Activated naive CD4-positive, alpha-beta T cell treated with anti-CD3 and anti-CD28 coated beads, Interleukin-2, amount 10 ng/mL, durations not matched to agents 7 days and 5 days (primary cell): ENCODE measurements around the gene ROM1.
"Not testable (repeated sequence)": the region's sequence is repeated elsewhere in the genome, so short reads cannot be mapped to it uniquely, and the experiment has no call there.

ENCODE experiments used
- CTCF ChIA-PET: fragments of 350-600 bp; sonication (Branson Sonifier 250); formaldehyde crosslinking; loops from one replicate; lab custom pipeline; 2021; ENCODE audit warnings: antibody characterized with exemption; lab: Charles Lee
- DNase-seq: peaks from one replicate; pipeline ENCODE4 v3.0.0-alpha.2; 2020
- H3K27ac Mint-ChIP-seq: one replicate; pipeline ENCODE4 v1.8.0; 2021; ENCODE audit warnings: mild to moderate bottlenecking, moderate library complexity, mixed read lengths
- H3K27me3 Mint-ChIP-seq: one replicate; pipeline ENCODE4 v1.8.0; 2021; ENCODE audit warnings: mild to moderate bottlenecking, mixed read lengths
- H3K36me3 Mint-ChIP-seq: one replicate; pipeline ENCODE4 v1.8.0; 2021; ENCODE audit warnings: mixed read lengths
- H3K4me1 Mint-ChIP-seq: one replicate; pipeline ENCODE4 v1.8.0; 2021; ENCODE audit warnings: mixed read lengths
- H3K4me3 Mint-ChIP-seq: one replicate; pipeline ENCODE4 v1.8.0; 2021; ENCODE audit warnings: mild to moderate bottlenecking, moderate library complexity, mixed read lengths
- H3K9me3 Mint-ChIP-seq: one replicate; pipeline ENCODE4 v1.8.0; 2021; ENCODE audit warnings: mixed read lengths

The ROM1 gene

DNA sequence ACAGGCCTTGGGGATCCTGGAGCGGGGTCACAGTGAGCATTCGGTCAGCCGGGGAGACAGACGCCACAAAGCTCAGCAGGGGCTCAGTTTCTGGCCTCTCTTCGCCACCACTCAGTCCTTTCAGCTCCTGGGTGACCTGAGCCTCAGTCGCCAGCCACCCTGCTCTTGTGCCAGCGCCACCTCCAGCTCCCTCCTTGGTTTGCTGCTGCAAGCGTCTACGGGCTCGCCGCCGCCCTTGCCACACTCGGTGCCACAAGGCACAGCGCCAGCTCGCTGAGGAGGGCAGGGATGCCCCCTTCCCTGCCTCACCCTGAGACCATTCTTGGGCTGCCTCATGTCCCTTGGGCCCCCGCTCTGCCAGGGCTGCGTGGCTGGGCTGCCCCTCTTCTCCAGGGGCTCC lies 37.9 kb upstream of the ROM1 start:
- H3K4me3 Mint-ChIP-seq = peak overlapping the region; percentile 86
- CTCF ChIA-PET = interaction anchor here (1.2 to 1.9 kb wide), 3 partner anchors 17 to 106 kb away, joined by 3 to 9 read pairs (median 4); partner anchors contain the start of gene TUT1
- no peaks in the 10 kb centered on the region for H3K9me3 Mint-ChIP-seq
- no peak for DNase-seq
- peaks cover 51% of the 10 kb centered on the region for H3K36me3 Mint-ChIP-seq
- no peak overlapping the region for H3K27ac Mint-ChIP-seq
- H3K27me3 Mint-ChIP-seq = no peaks in the 10 kb centered on the region
- peaks cover 49% of the 10 kb centered on the region for H3K4me1 Mint-ChIP-seq

DNA sequence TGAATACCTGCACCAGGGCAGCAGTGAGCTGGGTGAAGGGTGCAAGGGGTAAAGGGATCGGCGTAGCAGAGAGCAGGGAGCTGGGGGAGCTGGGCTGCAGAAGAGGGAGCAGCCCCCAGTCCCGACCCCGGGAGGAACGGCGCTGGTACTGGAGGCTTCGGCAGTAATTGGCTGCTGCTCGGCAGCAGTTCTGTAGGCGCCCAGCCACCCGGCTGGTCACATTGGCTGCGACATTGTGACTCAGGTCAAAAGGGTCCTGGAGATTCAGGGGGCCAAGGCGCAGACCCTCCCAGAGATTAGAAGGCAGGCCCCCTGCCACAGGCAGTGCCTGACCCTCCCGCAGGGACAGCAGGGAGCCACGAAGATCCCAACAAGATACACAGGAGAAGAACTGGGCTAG lies 37.2 kb upstream of the ROM1 start:
- no peak for DNase-seq
- no peaks in the 10 kb centered on the region for H3K9me3 Mint-ChIP-seq
- H3K27me3 Mint-ChIP-seq = no peaks in the 10 kb centered on the region
- peaks cover 49% of the 10 kb centered on the region for H3K36me3 Mint-ChIP-seq
- no peak overlapping the region for H3K27ac Mint-ChIP-seq
- H3K4me1 Mint-ChIP-seq = peaks cover 46% of the 10 kb centered on the region
- CTCF ChIA-PET = interaction anchor here (1.2 kb wide), 1 partner anchor 33 kb away, joined by 3 read pairs; no protein-coding TSS in a partner anchor
- peak overlapping the region; percentile 86 for H3K4me3 Mint-ChIP-seq

DNA sequence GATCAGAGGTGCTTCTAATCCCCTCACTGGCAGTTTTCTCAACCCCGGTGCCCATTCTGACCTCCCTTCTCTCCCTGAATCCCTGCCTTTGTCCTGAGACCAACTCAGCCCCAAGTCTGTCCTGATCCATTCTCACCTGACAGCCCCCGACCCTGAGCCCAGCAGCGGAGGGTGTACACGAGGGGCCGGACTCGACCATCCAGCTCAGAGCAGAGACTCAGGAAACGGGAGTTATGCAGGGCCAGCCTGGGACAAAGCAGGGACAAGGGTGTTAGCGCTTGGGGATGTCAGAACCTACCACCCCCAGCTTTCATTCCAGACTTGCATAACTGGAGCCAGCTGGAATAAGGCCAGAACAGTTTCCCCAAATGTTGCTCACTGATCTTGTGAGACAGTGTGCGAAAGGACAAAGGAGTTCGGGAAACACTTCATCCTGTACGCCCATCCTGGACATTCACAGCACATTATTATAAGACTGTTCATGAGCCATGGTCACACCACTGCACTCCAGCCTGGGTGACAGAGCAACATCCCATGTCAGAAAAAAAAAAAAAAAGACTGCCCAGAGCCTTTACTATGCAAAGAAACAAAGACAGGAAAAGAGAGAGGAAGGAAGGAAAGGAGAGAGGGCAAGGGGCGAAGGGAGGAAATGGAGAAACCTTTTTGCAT lies 35.9 kb upstream of the ROM1 start:
- Mint-ChIP-seq H3K9me3 (no peaks in the 10 kb centered on the region), H3K4me3 (no peak overlapping the region), H3K27ac (peak overlapping the region; percentile 59), H3K27me3 (no peaks in the 10 kb centered on the region), H3K4me1 (peaks cover 32% of the 10 kb centered on the region), H3K36me3 (peaks cover 42% of the 10 kb centered on the region)
- CTCF ChIA-PET = interaction anchor here (1.0 kb wide), 1 partner anchor 16 kb away, joined by 3 read pairs; no protein-coding TSS in a partner anchor
- no peak for DNase-seq

DNA sequence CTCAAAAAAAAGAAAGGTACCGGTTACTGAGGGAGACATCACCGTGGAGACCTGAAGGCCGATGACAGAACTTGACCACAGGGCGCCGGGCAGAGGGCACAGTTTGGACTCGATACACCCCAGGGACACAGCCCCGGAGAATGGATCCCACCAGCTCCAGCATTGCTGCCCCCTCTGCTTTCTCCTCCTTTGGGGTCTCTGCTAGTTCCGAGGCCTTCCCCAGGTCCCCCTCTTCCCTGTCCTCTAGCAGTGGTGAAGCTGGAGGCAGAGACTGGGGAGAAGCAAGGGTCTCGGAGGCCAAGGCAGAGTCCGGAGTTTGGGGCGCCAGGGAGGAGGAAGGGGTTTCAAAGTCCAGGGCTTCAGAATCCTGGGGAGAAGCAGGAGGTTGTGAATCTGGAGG lies 34.5 kb upstream of the ROM1 start:
- H3K36me3 Mint-ChIP-seq = peaks cover 31% of the 10 kb centered on the region
- no peak overlapping the region for H3K4me3 Mint-ChIP-seq
- no peaks in the 10 kb centered on the region for H3K27me3 Mint-ChIP-seq
- CTCF ChIA-PET = interaction anchor here (1.0 to 1.1 kb wide), 2 partner anchors 14 to 18 kb away, joined by 3 read pairs; no protein-coding TSS in a partner anchor
- H3K9me3 Mint-ChIP-seq = no peaks in the 10 kb centered on the region
- H3K4me1 Mint-ChIP-seq = peaks cover 21% of the 10 kb centered on the region
- no peak overlapping the region for H3K27ac Mint-ChIP-seq
- DNase-seq = no peak

DNA sequence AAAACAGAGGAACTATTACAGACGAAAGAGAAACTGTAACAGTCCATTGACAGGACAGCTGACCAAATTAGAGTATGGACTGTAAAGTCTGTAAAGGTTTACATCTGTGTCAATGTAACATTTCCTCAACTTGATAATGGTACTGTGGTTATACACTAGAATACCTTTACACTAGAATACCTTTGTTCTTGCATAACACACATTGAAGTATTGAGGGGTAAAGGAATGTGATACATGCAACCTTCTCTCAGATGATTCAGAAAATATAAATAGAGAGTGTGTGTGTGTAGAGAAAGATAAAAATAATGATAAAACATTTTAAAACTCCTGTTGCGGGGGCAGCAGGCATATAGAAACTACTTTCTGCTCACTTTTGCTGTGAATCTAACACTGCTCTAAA lies 33.8 kb upstream of the ROM1 start:
- no peaks in the 10 kb centered on the region for H3K27me3 Mint-ChIP-seq
- no peaks in the 10 kb centered on the region for H3K9me3 Mint-ChIP-seq
- no peak for DNase-seq
- H3K4me3 Mint-ChIP-seq = no peak overlapping the region
- H3K36me3 Mint-ChIP-seq = peaks cover 32% of the 10 kb centered on the region
- CTCF ChIA-PET = interaction anchor here (1.0 to 1.1 kb wide), 2 partner anchors 13 to 18 kb away, joined by 3 read pairs; no protein-coding TSS in a partner anchor
- peaks cover 21% of the 10 kb centered on the region for H3K4me1 Mint-ChIP-seq
- H3K27ac Mint-ChIP-seq = no peak overlapping the region

DNA sequence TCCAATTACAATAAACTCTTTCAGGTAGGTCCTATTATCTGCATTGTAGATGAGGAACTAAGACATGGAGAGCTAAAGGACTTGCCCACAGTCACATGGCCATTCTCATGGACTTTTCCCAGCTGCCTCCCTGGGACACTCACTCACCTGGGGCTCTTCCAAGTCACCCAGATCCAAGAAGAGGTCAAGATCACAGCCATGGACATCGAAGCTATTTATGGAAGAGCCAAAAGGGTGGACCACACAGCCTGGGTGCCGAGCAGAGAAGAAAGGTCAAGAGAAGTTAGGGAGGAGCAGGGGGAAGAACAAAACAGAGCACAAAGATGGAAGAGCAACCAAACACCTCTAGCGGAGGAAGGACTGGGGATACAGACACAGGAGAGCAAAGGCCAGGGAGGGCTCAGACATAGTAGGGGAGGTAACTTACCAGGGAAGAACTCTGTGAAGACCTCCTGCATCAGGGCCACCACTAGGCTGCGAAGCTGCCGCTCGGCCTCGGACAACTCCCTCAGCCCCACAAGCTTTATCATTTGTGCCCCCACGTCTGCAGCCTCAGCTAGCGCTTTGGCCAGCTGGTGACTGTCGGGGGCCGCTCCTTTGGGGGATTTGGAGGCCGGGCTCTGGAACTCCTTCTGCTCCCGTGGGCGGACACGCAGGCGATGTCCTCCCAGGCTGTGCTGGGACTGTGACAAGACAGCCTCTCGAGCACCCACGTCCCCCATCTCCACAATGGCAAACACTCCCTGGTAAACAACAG lies 31.9 kb upstream of the ROM1 start:
- Mint-ChIP-seq H3K36me3 (peaks cover 30% of the 10 kb centered on the region), H3K27me3 (no peaks in the 10 kb centered on the region)

DNA sequence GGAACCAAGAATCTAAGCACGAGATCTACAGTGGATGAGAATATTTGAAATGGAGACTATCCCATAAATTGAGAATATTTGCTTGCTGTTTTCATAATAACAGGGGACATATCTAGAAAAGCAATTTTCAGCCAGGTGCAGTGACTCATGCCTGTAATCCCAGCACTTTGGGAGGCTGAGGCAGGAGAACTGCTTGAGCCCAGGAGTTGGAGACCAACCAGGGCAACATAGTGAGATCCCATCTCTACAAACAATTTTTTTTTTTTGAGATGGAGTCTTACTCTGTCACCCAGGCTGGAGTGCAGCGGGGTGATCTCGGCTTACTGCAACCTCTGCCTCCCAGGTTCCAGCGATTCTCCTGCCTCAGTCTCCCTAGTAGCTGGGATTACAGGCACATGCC lies 31.3 kb upstream of the ROM1 start:
- H3K9me3 Mint-ChIP-seq, H3K4me1 Mint-ChIP-seq, H3K27me3 Mint-ChIP-seq, CTCF ChIA-PET, H3K27ac Mint-ChIP-seq, DNase-seq, H3K4me3 Mint-ChIP-seq: not testable (repeated sequence)
- H3K36me3 Mint-ChIP-seq = peaks cover 27% of the 10 kb centered on the region

More for the DNA sequence above, 31.9 kb upstream of the ROM1 start:
- Mint-ChIP-seq H3K4me3 (no peak overlapping the region), H3K4me1 (peaks cover 6% of the 10 kb centered on the region), H3K27ac (no peak overlapping the region), H3K9me3 (no peaks in the 10 kb centered on the region)
- DNase-seq = no peak
- CTCF ChIA-PET = interaction anchor here (1.0 to 1.4 kb wide), 2 partner anchors 10 to 156 kb away, joined by 3 to 6 read pairs; partner anchors contain the start of gene TUT1

DNA sequence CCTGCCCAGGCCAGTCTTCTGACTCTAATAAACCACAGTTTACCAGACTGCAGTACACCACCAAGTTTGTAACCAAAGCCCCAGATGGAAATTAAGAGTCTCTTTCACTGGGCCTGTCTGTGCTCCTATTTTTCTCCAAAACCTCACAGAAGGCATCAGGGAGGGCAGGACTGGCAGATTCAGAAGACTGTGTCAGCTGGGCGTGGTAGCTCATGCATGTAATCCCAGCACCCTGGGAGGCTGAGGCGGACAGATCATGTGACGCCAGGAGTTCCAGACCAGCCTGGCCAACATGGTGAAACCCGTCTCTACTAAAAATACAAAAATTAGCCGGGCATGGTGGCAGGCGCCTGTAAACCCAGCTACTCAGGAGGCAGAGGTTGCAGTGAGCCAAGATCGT lies 27.7 kb upstream of the ROM1 start:
- H3K9me3 Mint-ChIP-seq, H3K4me3 Mint-ChIP-seq, DNase-seq, H3K27me3 Mint-ChIP-seq, H3K27ac Mint-ChIP-seq: not testable (repeated sequence)
- CTCF ChIA-PET = interaction anchor here (1.8 kb wide), 1 partner anchor 109 kb away, joined by 4 read pairs; no protein-coding TSS in a partner anchor
- Mint-ChIP-seq H3K4me1 (peaks cover 14% of the 10 kb centered on the region), H3K36me3 (peaks cover 26% of the 10 kb centered on the region)

DNA sequence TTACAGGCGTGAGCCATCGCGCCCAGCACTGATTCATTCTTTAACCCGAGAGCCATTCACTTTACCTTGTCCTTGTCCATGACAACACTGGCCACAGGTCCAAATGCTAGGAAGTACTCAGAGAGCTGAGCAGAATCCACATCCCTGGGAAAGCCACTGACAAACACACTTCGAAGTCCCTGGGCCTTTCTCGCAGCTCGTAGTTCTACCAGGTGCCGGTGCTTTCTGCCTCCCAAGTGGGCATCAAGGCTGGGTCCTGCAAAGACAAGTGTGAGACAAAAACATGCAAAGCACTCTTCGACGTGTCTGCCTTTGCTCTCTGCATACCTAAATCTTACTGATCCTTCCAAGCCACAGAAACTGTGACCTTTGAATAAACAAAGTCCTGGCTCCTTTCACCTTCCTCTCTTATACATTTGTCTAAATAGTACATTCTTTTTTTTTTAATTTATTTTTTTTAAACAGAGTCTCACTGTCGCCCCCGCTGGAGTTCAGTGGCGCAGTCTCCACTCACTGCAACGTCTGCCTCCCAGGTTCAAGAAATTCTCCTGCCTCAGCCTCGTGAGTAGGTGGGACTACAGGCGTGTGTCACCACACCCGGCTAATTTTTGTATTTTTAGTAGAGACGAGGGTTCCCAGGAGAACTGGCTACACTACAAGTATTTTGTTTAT lies 24.0 kb upstream of the ROM1 start:
- no peaks in the 10 kb centered on the region for H3K27me3 Mint-ChIP-seq
- no peaks in the 10 kb centered on the region for H3K9me3 Mint-ChIP-seq
- H3K4me1 Mint-ChIP-seq = peaks cover 41% of the 10 kb centered on the region
- peak overlapping the region; percentile 55 for H3K27ac Mint-ChIP-seq
- H3K36me3 Mint-ChIP-seq = peaks cover 32% of the 10 kb centered on the region
- DNase-seq = peak; percentile 53
- H3K4me3 Mint-ChIP-seq = peak overlapping the region; percentile 100
- CTCF ChIA-PET = interaction anchor here (0.9 kb wide), 2 partner anchors 46 to 164 kb away, joined by 3 read pairs; no protein-coding TSS in a partner anchor

DNA sequence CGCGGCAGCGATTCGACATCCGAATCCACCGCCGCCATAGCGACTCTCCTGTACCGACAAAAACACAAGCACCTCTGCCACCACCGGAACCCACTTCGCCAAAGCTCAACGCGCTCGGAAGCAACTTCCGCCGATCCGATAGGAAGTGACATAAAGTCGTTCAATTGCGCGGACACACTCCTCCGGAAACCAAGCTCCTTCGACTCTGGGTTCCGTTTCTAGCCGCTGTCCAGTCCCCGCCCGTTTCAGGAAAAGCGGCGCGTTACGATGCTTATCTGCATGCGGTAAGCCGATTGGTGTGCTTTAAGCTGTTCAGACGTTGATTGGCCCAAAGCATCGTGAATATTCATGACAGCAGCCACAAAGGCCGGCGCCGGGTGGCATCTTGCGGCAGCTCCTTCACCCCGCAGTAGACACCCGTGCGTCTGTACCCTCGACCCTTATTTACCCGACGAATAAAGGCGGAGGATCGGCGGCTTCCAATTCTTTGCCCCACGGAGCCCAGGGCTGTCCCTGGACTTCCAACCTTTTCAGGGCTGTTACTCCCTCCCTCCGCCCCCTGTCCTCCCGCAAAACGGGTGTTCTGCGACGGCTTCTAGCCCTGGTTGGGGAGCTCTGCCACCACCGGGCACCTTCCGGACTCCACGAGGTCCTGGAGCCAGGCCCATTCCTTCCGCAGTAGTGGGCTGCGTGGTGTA lies 21.5 kb upstream of the ROM1 start, which contains the start of gene TUT1:
Gene TUT1, minus strand, starts transcription at position 76 of the 698 bp plus-strand sequence. Its CDS starts 38 bp downstream, at position 38.
- Mint-ChIP-seq H3K27me3 (no peaks in the 10 kb centered on the region), H3K4me1 (peaks cover 56% of the 10 kb centered on the region), H3K36me3 (peaks cover 49% of the 10 kb centered on the region), H3K4me3 (peak within 1 kb of the TSS; percentile 100), H3K27ac (peak within 1 kb of the TSS; percentile 98), H3K9me3 (no peaks in the 10 kb centered on the region)
- peak; percentile 98 for DNase-seq
- CTCF ChIA-PET = interaction anchor here (0.7 to 5.6 kb wide), 25 partner anchors 10 to 279 kb away, joined by 3 to 44 read pairs (median 4); partner anchors contain the start of genes C11orf98, CSKMT, EEF1G and EML3

DNA sequence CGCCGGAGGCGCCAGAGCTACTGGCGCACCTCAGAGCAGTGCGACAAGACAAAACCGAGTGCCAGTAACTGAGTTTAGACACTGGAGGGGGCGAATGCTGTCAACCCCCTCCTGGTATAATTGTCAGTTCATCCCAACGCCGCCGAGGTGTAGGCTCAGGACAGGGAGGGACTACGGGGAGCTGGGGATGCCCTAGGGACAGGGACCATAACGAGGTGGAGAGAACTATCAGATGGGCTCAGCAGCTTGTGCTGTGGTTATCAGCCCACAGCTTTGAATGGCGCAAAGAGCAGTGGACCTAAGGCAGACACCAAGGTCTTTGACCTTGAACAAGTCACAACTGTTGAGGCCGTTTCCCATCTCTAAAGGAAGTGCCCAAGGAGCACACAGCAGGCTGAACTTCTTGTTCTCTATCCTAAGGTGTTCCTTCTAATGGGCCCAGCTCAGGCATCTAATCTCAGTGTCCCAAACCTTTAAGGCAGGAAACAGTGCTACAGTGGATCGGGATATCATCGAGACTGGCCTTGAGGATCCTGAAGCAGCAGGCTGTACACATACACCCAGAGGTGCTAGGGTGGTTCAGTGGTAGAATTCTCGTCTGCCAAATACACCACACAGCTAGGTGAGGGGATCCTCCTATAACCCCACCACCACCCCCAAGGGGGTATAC lies 20.8 kb upstream of the ROM1 start:
- Mint-ChIP-seq H3K27ac (peak overlapping the region; percentile 98), H3K4me3 (peak overlapping the region; percentile 100), H3K4me1 (peaks cover 59% of the 10 kb centered on the region), H3K36me3 (peaks cover 50% of the 10 kb centered on the region), H3K9me3 (no peaks in the 10 kb centered on the region), H3K27me3 (no peaks in the 10 kb centered on the region)
- CTCF ChIA-PET = interaction anchor here (0.7 to 5.6 kb wide), 30 partner anchors 9 to 279 kb away, joined by 3 to 44 read pairs (median 4); partner anchors contain the start of genes C11orf98, CSKMT, EEF1G and EML3
- DNase-seq = no peak

DNA sequence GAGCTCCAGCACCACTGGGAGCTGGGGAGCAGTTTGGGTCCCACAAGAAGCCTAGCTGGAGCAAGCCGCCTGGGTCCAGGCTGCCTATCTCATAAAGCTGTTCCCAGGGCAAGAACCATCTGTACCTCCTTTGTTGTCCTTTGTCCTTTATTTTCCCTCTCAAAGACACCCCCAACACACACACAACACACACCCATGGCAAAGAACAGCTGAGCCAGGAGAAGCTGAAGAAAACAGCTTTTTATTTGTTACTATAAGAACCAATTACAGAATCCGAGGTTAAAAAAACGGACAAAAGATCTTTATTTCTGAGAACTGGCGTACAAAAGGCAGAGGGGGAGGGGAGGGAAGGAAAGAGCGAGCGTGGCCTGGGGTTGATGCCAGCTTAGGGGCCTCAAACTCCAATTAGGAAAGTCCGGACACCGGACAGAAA lies 20.1 kb upstream of the ROM1 start:
- Mint-ChIP-seq H3K36me3 (peaks cover 54% of the 10 kb centered on the region), H3K9me3 (no peaks in the 10 kb centered on the region), H3K27ac (peak overlapping the region; percentile 98), H3K27me3 (no peaks in the 10 kb centered on the region), H3K4me1 (peaks cover 66% of the 10 kb centered on the region), H3K4me3 (peak overlapping the region; percentile 45)
- CTCF ChIA-PET = interaction anchor here (0.8 to 5.6 kb wide), 20 partner anchors 8 to 198 kb away, joined by 3 to 44 read pairs (median 6); partner anchors contain the start of genes C11orf98, CSKMT, EEF1G and EML3
- DNase-seq = no peak
